Ovary (tissue), 9 donors: ENCODE results near the gene IL22. TPM values are rescaled to one million over a fixed set of nuclear protein-coding genes. Genes with fewer than 3 reads are reported as not detected.

Experiments
- DNase-seq, 5 donors: peaks; one replicate each; pipeline ENCODE4 v3.0.0-alpha.2; 2019 to 2020
- H3K27ac ChIP-seq, 2 donors: fragments of 200-600 bp; one replicate each; pipeline versions ENCODE4 v1.5.1 to v1.8.0; 2019 to 2022
- H3K27me3 ChIP-seq: fragments of 200-600 bp; one replicate; pipeline ENCODE4 v1.8.0; 2022
- H3K36me3 ChIP-seq: fragments of 200-600 bp; sonication (generic); one replicate; pipeline ENCODE4 v1.5.1; 2019
- H3K4me1 ChIP-seq: one replicate; pipeline ENCODE4 v1.8.1; 2013; ENCODE audit warnings: mild to moderate bottlenecking, moderate library complexity; ENCODE audit not compliant: insufficient read depth
- H3K4me3 ChIP-seq: fragments of 200-600 bp; sonication (generic); one replicate; pipeline ENCODE4 v1.5.1; 2017
- H3K9me3 ChIP-seq, 2 donors: fragments of 200-600 bp in 1 of 2; sonication (generic) in 1 of 2; one replicate each; pipeline versions ENCODE4 v1.5.1 to v1.8.1; 2013 to 2019; ENCODE audit warnings: mild to moderate bottlenecking in 1 of 2, moderate library complexity in 1 of 2
- CTCF ChIP-seq, 3 donors: fragments of 450-650 bp in 2 of 3; fragments of 200-600 bp in 1 of 3; IDR thresholded peaks; one replicate each; pipeline versions ENCODE4 v1.5.1 to v1.8.0; 2016 to 2022; ENCODE audit warnings: antibody characterized with exemption in 3 of 3, mild to moderate bottlenecking in 1 of 3
- EP300 ChIP-seq: sonication (generic); formaldehyde crosslinking; IDR thresholded peaks from one replicate; pipeline ENCODE4 v1.6.1; 2017; ENCODE audit warnings: antibody characterized with exemption
- POLR2A ChIP-seq: fragments of 450-650 bp; IDR thresholded peaks from one replicate; pipeline ENCODE4 v1.6.1; 2017; ENCODE audit warnings: antibody characterized with exemption, mild to moderate bottlenecking, moderate library complexity
- WGBS, 3 donors: extraction: QIAGEN DNeasy Blood & Tissue Kit in 1 of 3; methylation state at CpG; one replicate each; pipeline versions ENCODE4 v1.1.5 to v1.1.7; 2013 to 2017; 5-methylcytosine and 5-hydroxymethylcytosine counted together
- intact Hi-C, 4 donors: fragments of 100-400 bp; cut with DNase I; formaldehyde crosslinking; loops; one replicate each; pipeline versions ENCODE4 v1.11.0 to v1.15.1; 2022 to 2023
- polyA plus RNA-seq, 2 donors: library from polyadenylated mRNA; stranded (reverse); fragments of 200-250 nt in 1 of 2; fragments of 350-450 nt in 1 of 2; fragmentation: Illumina TruSeq in 1 of 2; extraction: RNeasy Lipid Tissue Mini Kit (QIAGEN cat#74804) in 1 of 2; gene quantifications; one replicate each; pipeline ENCODE4 v1.2.3, GENCODE V29; 2013 to 2014
- total RNA-seq, 7 donors: library from RNA; depleted of rRNA in 2 of 7; stranded (reverse); fragments of >200 nt in 2 of 7; fragmentation: NEBNext Ultra II Directional in 3 of 7; extraction: Animal tissue kit (Norgen Biotek cat#: 25700) in 3 of 7; gene quantifications; one replicate each; pipeline versions ENCODE4 v1.1.0 to v1.2.4, GENCODE V29; 2016 to 2023
- donor health status: DM: no; HTN: no; CAD: no; lungs with moderate emphysema.
- donor health status: DM: no; HTN: no; CAD: no.
- donor health status: Bipolar disorder and iron deficiency.
- donor health status: DM: yes; HTN: yes; CAD: no.
- donor health status: DM: no; HTN: no; CAD: no.
- donor health status: DM: yes; HTN: yes; CAD: no.

The IL22 gene
- total and polyA plus RNA-seq, 9 donors, result not detected

- WGBS, 3 donors, result 42 to 54% (median 46%) methylated on average over 5 of the region's 5 CpGs
- intact Hi-C loops, result no loop called here
- Histone ChIP-seq H3K27me3 (no peaks in the 10 kb centered on the region), H3K4me3 (no peak overlapping the region), H3K36me3 (no peaks in the 10 kb centered on the region), H3K9me3 (no peaks in the 10 kb centered on the region), H3K4me1 (no peaks in the 10 kb centered on the region), H3K27ac (no peak overlapping the region)
- TF ChIP-seq POLR2A (no peak), EP300 (no peak), CTCF (IDR thresholded peaks at IDR 0.05) (no peak)
- no peak for DNase-seq
These were observed 49.9 kb downstream of the IL22 start for GRCh38 chr12:68203460-68203875.

GRCh38 chr12:68200854-68201253 lies 52.5 kb downstream of the IL22 start:
- H3K4me3 ChIP-seq, result no peak overlapping the region
- no peaks in the 10 kb centered on the region for H3K9me3 ChIP-seq
- H3K27me3 ChIP-seq, result no peaks in the 10 kb centered on the region
- WGBS, 3 donors, result 70 to 86% (median 78%) methylated on average over 2 of the region's 2 CpGs
- no peaks in the 10 kb centered on the region for H3K36me3 ChIP-seq
- no peaks in the 10 kb centered on the region for H3K4me1 ChIP-seq
- TF ChIP-seq CTCF (IDR thresholded peaks at IDR 0.05) (no peak), POLR2A (no peak), EP300 (no peak)
- intact Hi-C loops, result no loop called here
- DNase-seq, result no peak
- H3K27ac ChIP-seq, result no peak overlapping the region

- 92 to 97% (median 95%) methylated on average over 1 of the region's 1 CpG for WGBS, 3 donors
- H3K4me1 ChIP-seq, result no peaks in the 10 kb centered on the region
- no peak overlapping the region for H3K27ac ChIP-seq
- H3K4me3 ChIP-seq, result no peak overlapping the region
- TF ChIP-seq POLR2A (no peak), CTCF (IDR thresholded peaks at IDR 0.05) (no peak), EP300 (no peak)
- no peaks in the 10 kb centered on the region for H3K9me3 ChIP-seq
- intact Hi-C loops, result no loop called here
- no peaks in the 10 kb centered on the region for H3K27me3 ChIP-seq
- no peaks in the 10 kb centered on the region for H3K36me3 ChIP-seq
- no peak for DNase-seq
These were observed 54.3 kb downstream of the IL22 start for GRCh38 chr12:68199127-68199526.

GRCh38 chr12:68198507-68199086 lies 54.8 kb downstream of the IL22 start:
- WGBS, 3 donors, result 72 to 79% (median 72%) methylated on average over 12 of the region's 12 CpGs
- no peak for TF ChIP-seq EP300
- TF ChIP-seq CTCF (IDR thresholded peaks at IDR 0.05), result no peak
- TF ChIP-seq POLR2A, result no peak
- Histone ChIP-seq H3K27ac (no peak overlapping the region), H3K36me3 (no peaks in the 10 kb centered on the region), H3K4me3 (no peak overlapping the region), H3K4me1 (no peaks in the 10 kb centered on the region), H3K27me3 (no peaks in the 10 kb centered on the region), H3K9me3 (no peaks in the 10 kb centered on the region)
- DNase-seq, result no peak
- intact Hi-C loops, result no loop called here

Other genes with a start within 250 kb of the IL22 start
- gene IFNG, start 93.9 kb downstream of the IL22 start, total RNA-seq, result under 1 TPM in 1 of 7 donors, not detected in 6; 0.66 TPM
- under 1 TPM in 1 of 2 donors, not detected in 1; 0.25 TPM for gene IFNG, start 93.9 kb downstream of the IL22 start, polyA plus RNA-seq
- not detected for gene IL26, start 27.8 kb downstream of the IL22 start, total RNA-seq
- not detected for gene IL26, start 27.8 kb downstream of the IL22 start, polyA plus RNA-seq
- 10 to 100 TPM in 6 of 7 donors, 1 to 10 TPM in 1; 9.1 to 20.4 (median 13.4) TPM for gene MDM1, start 78.8 kb upstream of the IL22 start, total RNA-seq
- gene MDM1, start 78.8 kb upstream of the IL22 start, polyA plus RNA-seq, result 10 to 100 TPM; 10.1 to 14.6 TPM